HG02571 (cell line): ENCODE measurements around the gene DENND6A.

Source experiments
- ATAC-seq: cut with Tn5 transposase; IDR thresholded peaks from one replicate; pipeline ENCODE4 v1.9.1; 2021; ENCODE audit warnings: mild to moderate bottlenecking, moderate library complexity; ENCODE audit not compliant: unreplicated experiment

DENND6A gene

DNA sequence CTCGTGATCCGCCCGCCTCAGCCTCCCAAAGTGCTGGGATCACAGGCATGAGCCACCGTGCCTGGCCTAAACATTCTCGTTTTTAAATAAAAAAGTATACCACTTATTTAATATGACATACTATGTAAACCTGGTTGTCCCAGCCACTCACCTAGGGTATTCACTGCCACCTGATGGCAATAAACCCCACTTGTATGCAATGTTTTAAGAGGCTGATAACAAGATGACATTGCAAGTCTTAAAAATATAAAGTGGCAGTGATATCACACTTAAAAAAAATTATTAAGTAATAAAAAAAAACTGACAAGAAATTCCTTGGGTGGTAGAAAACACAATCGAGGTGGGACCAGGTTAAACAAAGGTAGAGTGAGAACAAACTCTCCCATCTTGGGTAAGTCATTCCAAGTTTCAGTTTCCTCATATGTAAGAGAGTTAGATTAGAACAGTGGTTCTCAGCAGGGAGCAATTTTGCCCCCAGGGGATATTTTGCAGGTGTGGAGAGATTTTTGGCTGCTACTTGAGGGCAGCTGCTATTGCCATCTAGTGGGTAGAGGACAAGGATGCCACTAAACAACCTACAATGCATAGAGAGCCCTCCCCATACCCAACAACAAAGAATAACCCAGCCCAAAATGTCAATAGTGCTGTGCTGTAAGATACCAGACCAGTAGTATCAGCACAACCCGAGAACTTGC lies 110.3 kb downstream of the DENND6A start:
- ATAC-seq, result no peak

DNA sequence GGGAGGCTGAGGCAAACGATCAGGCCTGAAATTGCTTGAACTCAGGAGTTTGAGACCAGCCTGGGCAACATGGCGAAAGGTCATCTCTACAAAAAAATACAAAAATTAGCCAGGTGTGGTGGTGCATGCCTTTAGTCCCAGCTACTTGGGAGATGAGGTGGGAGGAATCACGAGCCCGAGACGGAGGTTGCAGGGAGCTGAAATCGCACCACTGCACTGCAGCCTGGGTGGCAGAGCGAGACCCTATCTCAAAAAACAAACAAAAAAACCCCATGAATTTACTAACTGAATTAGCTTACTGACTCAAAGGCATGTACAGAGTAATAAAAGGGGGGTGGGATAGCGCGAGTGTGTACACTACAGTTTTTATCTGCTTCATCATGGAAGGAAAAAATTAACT lies 115.1 kb downstream of the DENND6A start:
- no peak for ATAC-seq

DNA sequence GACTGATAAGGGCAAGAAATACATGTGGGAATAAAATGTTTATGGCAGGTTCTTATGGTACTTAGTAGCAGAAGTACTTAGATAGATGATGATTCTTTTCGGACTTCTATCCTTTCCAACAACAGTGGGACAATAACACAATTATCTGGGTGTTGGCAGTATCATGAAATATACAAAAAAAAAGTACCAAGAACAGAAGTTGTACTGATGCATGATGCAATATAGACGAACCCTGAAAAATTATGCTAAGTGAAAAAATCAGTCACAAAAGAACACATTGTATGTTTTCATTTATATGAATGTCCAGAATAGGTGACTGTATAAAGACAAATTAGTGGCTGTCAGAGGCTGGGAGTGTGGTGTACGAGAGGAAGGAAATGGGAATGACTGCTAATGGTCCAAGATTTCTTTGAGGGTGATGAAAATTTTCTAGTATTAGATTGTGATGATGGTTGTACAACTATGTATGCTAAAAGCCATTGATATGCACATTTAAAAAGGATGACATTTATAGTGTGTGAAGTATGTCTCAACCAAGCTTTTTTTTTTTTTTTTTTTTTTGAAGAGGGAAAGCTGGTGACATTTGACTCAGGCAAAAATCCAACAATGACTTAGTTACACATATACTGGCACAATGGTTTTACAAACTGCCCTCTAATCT lies 116.8 kb downstream of the DENND6A start:
- no peak for ATAC-seq
